H1 (cell line): ENCODE measurements around the gene CDR2. TPM values are rescaled to one million over a fixed set of nuclear protein-coding genes. Genes with fewer than 3 reads are reported as not detected.

Experiments
- RNF2 ChIP-seq: fragments of 200-900, 300-1000 bp; sonication (generic); IDR thresholded peaks from 2 replicates; pipeline ENCODE4 v1.7.1; 2016; ENCODE audit warnings: borderline replicate concordance, low read depth, mild to moderate bottlenecking, antibody characterized with exemption, low read length; ENCODE audit not compliant: poor library complexity, severe bottlenecking; ENCODE audit errors: missing control alignments
- polyA plus RNA-seq, 7 experiments: library from polyadenylated mRNA; depleted of rRNA in 3 of 7; stranded (reverse) in 5 of 7; unstranded in 2 of 7; fragments of >200 nt in 5 of 7; fragments of 200-250 nt in 2 of 7; gene quantifications; 1 replicate in 5 of 7; 2 replicates in 1 of 7; 4 replicates in 1 of 7; pipeline versions ENCODE4 v1.2.1 to v1.2.3, GENCODE V29; 2011 to 2013; ENCODE audit warnings: missing spikeins in 2 of 7, mixed read lengths in 2 of 7
- total RNA-seq: library from RNA; stranded (reverse); fragmentation: NEBNext Ultra II Directional; extraction: Animal tissue kit (Norgen Biotek cat#: 25700); gene quantifications from 2 replicates; pipeline ENCODE4 v1.2.1, GENCODE V29; 2021

CDR2 gene
- total and polyA plus RNA-seq, 2 of the 8 experiments (the other 6 are each of a cell fraction or from before 2014, with no cell fraction given) = 16.3 to 34.9 TPM

DNA sequence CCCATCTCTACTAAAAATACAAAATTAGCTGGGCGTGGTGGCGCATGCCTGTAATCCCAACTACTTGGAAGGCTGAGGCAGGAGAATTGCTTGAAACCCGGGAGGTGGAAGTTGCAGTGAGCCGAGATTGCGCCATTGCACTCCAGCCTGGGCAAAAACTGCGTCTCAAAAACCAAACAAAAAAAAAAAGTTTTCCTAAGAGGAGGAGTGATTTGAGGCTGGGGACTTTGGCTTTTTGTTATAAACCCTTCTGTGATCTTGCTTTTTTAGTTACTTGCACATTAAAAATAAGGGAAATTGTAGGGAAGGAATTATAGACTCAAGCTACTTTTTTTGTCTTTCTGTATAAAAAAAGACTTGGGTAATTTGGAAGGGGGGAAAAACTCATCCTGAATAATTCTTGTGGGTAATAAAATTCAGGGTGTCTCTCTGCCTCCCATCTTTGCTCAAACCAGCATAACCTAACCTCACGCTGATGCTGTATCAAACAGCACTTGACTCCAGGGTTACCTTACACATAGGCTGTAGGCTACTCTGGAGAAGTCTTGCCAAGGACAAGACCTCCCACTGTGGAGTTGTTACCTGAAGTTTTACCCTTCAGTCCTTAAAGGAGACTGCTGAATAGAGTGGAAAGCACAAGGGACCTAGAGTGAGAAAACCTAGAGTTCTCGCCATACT, 1.7 kb upstream of the CDR2 start (continued):
- no peak for TF ChIP-seq RNF2
